Iris pigment epithelial cell (primary cell): ENCODE data around the gene NFAM1.

ENCODE experiments used
- DNase-seq: peaks from one replicate; pipeline ENCODE4 v3.0.0-alpha.2; 2011; ENCODE audit warnings: low read depth

NFAM1 gene, protein sequence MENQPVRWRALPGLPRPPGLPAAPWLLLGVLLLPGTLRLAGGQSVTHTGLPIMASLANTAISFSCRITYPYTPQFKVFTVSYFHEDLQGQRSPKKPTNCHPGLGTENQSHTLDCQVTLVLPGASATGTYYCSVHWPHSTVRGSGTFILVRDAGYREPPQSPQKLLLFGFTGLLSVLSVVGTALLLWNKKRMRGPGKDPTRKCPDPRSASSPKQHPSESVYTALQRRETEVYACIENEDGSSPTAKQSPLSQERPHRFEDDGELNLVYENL

DNA sequence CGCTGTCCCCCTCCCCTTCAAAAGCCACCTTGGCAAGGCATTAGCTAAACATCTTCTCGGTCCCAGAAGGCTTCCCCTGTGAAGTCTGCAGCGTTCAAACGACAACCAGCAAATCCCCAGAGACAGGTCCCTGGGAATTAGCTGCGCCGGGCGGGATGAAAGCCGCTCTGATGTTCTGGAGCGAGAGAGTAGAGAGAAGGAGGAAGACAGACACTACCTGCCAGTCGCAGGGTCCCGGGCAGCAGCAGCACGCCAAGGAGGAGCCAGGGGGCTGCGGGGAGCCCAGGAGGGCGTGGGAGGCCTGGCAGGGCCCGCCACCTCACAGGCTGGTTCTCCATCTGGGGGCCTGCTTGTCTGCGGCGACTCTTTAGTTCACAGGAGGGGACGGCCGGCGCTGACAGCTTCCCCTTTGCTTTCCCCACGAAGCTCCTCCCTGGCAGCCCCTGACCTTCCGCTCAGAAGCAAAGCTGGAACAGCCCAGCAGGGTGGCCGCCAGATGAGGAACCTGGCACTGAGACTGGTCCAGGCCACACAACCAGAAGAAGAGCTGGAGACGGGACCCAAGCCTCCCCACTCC is at the start of gene NFAM1:
TSS of gene NFAM1 (minus strand) at position 384 of the 577 bp plus-strand sequence. CDS start at position 338, 46 bp downstream.
- no peak for DNase-seq

DNA sequence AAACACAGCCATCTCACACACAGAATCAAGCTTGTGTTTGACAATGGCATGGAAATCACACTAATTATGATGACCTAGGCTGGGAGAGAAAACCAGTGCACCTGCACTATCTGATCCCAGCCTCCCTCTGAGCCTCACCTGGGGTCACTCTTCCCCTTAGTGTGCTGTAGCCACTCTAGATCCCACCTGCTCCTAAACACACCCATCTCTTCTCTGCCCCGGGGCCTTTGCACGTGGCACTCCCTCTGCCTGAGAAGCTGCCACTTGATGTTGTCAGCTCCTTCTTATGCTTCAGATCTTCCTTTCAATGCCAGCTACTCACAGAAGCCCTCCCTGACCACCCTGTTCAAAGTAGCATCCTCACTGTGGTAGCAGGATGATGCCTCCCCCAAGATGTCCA is 42.9 kb upstream of the NFAM1 start:
- DNase-seq = no peak

DNA sequence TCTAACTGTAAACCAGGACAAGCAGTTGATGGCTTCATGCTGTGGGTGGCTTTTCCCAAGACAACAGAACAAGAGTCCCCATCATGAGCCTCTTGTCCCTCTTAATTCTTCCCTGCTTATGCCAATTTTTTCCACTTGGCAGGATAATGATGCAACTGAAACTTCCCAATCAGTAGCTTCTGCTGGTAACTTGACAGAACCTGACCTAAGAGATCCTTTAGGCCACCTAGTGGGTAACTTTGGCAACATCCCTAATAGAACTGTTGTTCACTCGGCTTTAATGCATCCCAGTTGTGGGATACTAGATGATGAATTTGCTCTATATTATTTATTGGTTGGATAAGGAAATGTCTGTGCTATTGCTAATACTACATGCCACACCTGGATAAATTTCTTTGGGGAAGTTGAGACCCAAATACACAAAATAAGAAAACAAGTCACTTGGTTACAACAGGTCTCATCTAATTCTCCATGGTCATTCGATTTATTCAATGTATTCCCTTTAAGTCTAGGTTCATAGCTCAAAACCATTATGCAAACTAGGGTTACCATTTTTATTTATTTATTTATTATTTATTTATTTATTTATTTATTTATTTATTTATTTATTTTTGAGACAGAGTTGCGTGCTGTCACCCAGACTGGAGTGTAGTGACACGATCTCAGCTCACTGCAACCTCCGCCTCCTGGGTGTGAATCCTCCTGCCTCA is 41.4 kb upstream of the NFAM1 start:
- DNase-seq = peak; percentile 65

DNA sequence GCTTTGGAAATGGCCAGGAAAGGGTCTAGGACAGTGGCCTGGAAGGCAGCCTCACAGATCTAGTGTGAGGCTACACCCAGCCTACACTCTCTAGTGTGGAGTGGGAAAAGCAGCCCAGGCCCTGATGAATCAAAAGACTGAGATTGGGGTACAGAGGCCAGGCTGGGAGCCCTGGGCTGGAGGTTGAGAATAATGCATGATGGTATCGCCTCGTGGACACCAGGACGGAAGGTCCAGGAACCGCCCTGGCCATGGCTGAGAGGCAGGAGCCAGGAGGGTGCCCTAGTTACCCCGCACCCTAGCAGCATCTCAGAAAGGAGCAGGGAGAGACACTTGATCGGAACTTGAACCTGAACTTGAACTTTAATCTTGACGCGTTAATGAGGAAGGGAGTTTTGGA is 40.5 kb upstream of the NFAM1 start:
- DNase-seq = no peak

DNA sequence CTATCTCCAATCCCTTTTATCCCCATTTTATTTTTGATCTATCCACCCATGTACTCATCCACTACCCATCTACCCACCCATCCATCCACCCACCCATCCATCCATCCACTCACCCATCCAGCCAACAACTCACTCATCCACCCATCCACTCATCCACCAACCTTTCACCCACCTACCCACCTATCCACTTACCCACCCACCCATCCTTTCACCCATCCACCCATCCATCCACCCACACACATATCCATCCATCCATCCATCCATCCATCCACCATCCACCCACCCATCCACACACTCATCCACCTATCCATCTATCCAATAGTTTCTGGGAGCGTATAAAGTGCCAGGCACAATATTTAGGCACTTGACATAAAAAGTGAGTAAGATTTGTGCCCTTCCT is 39.2 kb upstream of the NFAM1 start:
- DNase-seq = no peak

DNA sequence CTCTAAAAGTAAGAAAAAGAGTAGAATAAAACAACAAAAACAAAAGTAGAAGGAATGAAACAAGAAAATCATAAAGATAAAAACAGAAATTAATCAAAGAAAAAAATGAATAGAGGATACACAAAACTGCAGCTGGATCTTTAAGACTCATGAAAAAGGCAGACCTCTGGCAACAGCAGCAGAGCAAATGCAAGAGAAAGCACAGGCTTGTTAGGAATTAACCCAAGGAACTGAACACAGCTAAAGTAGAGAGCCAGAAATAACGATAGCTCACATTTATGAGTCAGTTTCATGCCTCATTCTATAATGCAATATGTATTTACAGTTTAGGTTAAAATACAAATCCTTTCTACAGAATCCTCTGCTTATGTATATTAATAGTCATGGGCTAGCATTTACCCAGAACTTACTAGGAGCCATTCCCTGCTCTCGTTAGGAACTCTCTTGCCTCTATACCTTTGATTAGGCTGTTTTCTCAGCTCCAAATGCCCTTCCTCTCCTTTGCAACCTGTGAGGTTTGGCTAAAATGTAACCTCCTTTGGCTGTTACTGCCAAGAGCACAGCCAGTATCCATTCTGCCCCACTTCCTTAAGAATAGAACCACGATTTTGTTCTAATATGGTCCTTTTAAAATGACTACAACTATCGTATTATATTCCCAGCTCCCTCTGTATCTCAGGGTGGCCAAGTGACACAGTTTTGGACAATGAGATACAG is 38.3 kb upstream of the NFAM1 start:
- no peak for DNase-seq

DNA sequence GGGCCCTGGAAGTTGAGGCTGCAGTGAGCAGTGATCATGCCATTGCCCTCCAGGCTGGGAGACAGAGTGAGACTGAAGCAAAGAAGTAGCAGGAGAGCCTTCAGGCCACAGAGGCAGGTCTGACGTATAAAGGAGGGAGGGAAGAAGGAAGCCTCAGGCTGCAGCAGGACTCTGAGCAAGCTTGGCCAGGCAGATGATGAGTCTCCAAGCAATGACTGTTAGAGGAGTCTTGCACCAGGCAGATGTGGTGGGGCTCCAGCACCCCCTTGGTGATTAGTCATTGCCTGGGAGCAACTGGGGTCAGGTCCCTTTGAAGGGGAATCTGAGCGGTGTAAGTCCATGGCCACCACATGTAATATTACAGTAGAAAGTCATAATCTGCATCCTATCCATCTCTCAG is 36.6 kb upstream of the NFAM1 start:
- peak; percentile 6 for DNase-seq

DNA sequence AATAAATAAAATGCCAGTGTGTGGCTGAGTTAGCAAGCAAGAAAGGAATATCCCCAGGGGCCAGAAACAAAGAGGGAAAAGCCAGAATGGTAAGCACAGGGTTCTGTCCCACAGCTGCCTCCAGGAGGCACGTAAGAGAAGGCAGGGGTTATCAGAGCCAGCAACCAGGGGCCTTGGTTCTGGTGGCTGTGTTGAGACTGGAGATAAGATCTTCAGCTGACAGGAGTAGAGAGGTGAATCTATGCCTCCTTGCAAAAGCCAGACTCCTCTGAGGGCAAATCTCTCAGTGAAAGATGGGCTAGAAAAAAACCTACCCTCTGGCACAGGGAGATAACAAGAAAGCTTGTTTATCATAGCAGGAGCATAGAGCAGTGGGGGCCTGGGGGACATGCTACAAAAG is 29.8 kb upstream of the NFAM1 start:
- no peak for DNase-seq

DNA sequence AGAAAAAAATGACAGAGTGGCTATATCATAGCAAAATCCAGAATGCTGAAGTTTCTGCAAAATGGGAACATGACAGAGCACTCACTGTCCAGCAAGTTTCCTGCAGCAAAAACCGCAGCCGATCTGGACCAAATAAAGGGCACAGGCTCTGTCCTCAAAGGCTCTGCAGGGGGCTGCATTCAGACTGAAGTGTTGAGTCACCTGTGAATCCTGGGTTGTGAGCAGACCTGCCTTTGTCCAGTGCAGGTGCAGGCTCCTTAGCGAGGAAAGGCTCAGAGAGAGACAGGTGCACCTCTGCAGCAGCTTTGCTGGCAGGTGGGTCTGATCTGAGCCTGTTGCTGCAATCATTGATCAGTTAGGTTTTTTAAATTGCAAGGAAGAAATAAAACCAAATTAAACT is 29.3 kb upstream of the NFAM1 start:
- DNase-seq = no peak

DNA sequence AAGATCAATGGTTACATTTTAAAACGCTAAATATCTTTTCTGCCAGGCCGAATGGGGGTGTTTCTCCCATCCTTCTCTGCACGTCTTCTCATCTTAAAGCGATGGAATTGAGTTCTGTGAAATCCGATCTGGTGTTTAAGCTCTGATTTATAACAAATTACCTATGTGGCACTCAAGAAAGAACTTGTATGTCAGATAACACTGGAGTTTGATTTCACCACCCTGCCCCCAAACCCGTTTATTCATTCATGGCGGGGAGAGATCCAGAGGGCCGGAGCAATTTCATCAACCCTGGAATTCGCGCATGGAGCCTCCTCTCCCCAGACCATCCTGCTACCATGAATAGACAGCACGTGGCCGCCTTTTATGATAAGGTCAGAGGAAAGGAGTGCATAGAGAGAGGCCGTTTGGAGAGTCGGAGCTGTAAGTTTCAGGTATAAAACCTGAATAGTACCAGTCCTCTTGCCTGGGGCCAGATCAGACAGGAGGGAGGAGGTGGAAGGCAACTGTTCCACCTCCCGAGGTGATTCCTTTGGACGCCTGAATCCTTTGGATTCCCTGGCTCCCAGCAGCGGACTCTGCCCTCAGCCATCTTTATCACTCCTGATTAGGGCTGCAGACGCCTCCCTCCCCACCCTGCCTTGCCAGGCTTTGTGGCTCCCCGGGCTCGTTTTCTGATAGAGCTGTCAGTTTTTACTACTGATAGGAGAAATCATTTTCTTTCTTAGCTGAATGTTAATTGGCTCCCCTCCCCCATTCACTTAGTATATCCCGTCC is 27.3 kb upstream of the NFAM1 start:
- no peak for DNase-seq

DNA sequence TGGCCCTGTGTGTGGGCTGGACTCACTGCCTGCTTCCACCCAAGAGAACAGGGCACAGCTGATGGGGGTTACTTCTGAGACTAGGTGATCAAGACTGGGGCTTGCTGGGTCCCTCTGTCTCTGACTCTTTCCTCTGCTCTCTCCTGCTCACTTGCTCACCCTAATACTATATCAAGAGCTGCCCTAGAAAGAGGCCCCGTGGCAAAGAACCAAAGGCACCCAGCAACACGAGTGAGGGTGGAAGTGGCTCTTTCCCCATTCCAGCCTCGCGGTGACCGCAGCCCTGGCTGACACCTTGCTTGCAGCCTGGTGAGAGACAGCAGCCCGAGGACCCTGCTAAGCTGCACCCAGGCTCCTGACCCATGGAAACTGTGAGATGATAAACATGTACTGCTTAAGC is 20.7 kb upstream of the NFAM1 start:
- no peak for DNase-seq

DNA sequence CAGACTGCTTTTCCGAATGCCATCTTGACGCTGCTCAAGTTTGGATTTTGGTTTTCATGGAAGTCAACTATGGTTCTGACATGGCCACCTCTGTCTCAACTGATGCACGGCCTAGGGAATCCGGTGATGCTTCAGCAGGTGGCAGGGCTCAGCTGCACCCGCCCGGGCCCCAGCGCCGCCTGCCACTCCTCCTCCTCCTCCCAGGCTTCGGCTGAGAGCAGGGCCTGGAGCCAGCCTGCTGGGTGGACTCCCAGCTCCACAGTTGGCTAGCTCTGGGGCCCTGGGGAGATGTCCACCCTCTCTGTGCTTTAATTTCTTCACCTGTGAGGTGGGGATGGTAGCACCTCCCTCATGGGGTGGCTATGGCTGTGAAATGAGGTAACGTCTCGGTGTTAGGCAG is 20.3 kb upstream of the NFAM1 start:
- DNase-seq = no peak

DNA sequence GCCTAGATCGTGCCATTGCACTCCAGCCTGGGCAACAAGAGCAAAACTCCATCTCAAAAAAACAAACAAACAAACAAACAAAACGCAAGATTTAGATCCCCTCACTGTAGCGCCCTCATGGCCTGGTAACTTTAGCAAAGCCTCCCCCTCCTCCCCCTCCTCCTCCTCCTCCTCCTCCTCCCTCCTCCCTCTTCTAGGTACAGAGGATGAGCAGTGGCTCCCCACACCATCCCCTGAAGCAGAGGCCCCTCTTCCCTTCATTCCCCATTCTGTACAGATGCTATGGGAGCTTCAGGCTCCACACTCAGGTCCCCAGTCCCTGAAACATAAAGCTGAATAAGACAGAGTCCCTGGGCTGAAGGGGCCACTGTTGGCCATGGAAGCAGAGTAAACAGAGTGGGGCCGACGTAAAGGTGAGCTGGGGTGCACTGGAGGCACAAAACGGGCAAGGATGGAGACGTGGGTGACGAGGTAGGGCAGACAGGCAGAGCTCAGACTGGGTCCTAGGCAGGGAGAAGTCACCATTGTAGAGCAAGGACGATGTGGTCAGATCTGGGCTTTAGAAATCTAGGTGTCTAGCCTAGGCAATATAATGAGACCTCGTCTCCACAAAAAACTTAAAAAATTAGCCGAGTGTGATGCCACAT is 19.4 kb upstream of the NFAM1 start:
- no peak for DNase-seq

DNA sequence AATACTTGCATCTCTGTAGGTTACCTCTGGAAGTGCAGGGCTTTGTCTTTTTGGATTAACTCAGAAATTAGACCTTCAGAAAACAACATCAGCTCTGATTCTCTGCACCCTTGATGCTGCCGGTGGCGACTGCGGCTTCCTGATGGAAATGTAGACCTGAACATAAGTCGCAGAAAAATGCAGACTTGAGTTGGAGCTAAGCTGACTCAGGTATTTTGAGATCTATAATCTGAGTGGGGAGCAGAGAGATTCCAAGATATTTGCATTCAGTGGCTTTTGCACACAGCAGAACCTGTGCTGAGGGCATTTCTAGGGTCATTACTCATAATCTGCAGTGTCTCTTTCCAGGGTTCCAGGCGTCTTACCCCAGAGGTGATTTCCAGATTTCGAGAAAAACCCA is 18.7 kb upstream of the NFAM1 start:
- DNase-seq = no peak

DNA sequence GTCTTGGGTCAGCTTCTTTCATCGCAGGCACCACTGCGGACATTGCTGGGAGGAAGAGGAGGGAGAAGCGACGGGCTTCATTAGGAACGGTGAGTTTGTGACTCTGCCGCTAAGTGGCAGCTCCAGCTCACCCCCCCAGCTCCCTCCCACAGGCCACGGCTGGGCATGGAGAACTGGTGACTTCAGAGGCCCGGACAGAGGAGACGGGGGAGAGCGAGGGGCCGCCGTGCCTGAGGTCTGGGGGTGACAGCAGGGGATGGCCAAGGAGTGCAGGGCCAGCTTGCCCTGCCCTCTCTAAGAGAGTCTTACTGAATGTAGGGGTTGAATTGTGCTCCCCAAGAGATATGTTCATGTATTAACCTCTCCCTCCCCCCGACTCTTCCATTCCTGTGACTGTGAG is 13.9 kb upstream of the NFAM1 start:
- no peak for DNase-seq

DNA sequence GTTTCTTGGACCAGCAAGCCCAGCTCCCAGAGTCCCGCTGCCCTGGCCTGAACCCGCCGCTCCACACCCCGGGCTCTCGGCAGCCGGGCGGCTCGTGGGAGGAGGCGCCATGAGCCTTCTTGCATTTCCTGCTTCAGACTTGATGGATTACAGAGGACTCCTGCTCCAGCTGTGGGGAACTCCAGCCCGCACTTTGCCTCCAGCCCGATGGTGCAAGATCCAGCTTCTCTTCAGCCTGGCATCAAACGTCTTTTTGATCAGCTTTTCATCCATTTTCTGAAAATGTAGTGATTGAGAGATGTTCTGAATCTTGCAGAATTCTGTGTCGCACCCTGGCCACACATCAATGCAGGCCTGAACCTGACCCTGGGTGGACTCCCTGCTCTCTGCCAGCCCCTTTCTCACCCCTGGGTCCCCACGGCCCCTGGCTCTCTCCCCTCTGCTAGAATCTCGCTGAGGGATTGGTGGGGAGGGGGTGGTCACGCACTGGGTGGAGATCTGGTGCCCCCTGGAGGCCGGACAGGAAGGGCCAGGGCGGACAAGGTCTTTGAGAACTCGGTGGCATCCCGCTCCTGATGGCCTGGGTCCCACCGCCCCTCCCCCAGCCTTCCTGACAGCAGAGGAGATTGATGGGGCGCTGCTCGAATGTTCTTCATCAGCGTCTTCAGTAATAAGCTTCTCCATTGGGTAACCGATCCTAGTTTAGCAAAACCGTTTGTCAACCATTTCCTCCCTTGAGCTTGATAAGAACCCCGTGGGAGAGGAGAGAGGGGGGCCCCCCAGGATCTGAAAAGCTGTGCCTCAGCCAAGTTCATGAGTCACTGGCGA is 12.1 kb upstream of the NFAM1 start:
- DNase-seq = peak; percentile 93

DNA sequence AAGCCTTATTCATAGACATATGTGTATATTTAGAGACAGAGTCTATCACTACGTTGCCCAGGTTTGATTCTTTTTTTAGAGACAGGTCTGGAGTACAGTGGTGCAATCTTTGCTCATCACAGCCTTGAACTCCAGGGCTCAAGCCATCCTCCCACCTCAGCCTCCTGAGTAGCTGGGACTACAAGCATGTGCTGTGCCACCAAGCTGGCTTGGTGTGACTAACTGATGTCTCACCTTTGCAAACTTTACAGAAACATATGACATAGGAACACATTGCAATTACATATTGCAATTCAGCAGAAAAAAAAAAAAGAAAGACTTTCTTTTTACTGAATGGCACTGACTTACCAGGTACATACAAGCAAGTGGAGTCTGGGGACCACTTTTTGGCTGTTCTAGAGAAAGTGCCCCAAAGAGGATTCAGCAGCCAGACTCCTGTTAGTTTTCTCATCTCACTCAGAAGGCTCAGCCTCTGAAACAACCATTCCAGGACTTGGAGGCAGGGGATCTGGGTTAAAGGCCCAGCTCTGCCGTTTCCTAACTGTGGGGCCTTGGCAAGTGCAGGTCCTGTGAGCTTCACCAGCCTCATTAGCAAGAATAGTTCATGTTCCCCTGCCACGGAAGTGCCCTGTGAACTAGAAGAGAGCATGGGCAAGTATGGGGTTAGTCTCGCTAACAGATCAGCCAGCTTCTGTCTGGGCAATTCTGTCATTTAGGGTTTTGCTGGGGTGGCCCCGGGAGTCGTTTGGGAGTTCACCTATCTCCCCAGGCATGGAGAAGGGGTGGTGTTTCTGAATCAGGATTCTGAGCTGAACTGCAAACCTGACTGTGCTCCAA is 11.3 kb upstream of the NFAM1 start:
- no peak for DNase-seq

DNA sequence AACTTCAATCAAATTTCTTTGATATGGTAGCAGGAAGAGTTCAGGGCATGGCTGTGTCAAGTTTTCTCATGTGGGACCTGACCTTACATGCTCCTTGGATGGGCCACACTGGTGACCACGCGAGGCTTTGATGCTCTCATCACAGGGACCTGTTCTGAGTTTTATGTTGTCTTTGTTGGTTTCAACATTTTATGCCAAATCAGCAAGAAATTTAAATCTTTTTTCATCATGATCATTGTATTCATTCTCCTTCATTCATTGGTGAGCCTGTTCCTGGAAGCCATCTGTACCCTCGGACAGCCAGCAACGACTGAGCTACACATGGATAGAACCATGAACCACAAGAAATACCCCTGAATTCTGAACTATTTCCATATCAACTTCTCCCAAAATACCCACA is 10.5 kb upstream of the NFAM1 start:
- DNase-seq = no peak

DNA sequence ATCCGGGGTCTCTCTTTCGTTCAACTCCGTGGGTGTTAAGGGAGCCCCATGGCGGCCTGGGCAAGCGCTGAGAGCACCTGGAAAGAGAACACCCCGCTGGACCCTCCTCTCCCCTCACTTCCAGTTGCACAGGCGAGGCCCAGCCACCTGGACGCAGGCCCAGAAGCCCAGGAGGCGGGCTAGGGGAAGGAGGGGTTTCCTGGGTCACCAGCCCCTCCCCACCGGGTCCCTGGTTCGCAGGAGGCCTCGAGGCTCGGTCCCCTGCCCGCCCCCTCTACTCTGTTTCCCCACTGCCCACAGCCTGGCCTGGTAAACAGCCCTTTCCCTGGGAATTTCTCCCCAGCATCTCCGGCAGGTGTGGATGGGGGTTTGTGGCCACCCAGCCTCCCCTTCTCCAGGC is 8.5 kb upstream of the NFAM1 start:
- no peak for DNase-seq
